CD4-positive, alpha-beta T cell (primary cell): Measurements from ENCODE around the gene PRAMEF20. TPM values are rescaled to one million over a fixed set of nuclear protein-coding genes. Genes with fewer than 3 reads are reported as not detected.

Experiments used
- ATAC-seq: fragments of 200-7000 bp; cut with Tn5 transposase; one replicate; pipeline ENCODE4 v1.10.0; 2022; ENCODE audit warnings: mild to moderate bottlenecking; ENCODE audit not compliant: poor library complexity
- CTCF ChIA-PET: fragments of 350-600 bp; sonication (Branson Sonifier 250); formaldehyde crosslinking; loops from one replicate; lab custom pipeline; 2021; ENCODE audit warnings: antibody characterized with exemption, inconsistent platforms; lab: Charles Lee
- POLR2A ChIA-PET: fragments of 350-600 bp; sonication (Branson Sonifier 250); formaldehyde crosslinking; loops from one replicate; lab custom pipeline; 2021; ENCODE audit warnings: antibody characterized with exemption, inconsistent platforms; lab: Charles Lee
- DNase-seq, 14 experiments: peaks; one replicate each; pipeline ENCODE4 v3.0.0-alpha.2; 2013 to 2020; ENCODE audit warnings: mixed read lengths in 2 of 14
- H3K27ac ChIP-seq, 2 donors: one replicate each; pipeline versions ENCODE4 v1.5.1 to v1.7.0; 2013; ENCODE audit warnings: low read length in 2 of 2, low read depth in 1 of 2, mild to moderate bottlenecking in 1 of 2
- H3K27me3 ChIP-seq, 2 experiments: 1 replicate in 1 of 2; 2 replicates in 1 of 2; pipeline versions ENCODE4 v1.6.1 to v1.7.0; 2013; ENCODE audit warnings: low read length in 2 of 2, control low read depth in 1 of 2, mild to moderate bottlenecking in 1 of 2, moderate library complexity in 1 of 2; ENCODE audit not compliant: insufficient read depth in 2 of 2, control insufficient read depth in 1 of 2
- H3K36me3 ChIP-seq: one replicate; pipeline ENCODE4 v1.6.1; 2013; ENCODE audit warnings: low read length, control low read depth; ENCODE audit not compliant: insufficient read depth
- H3K4me1 ChIP-seq: one replicate; pipeline ENCODE4 v1.6.1; 2013; ENCODE audit warnings: low read length, control low read depth; ENCODE audit not compliant: insufficient read depth
- H3K4me3 ChIP-seq: one replicate; pipeline ENCODE4 v1.5.1; 2013; ENCODE audit warnings: mild to moderate bottlenecking, low read length, moderate library complexity
- H3K9me3 ChIP-seq, 2 experiments: 1 replicate in 1 of 2; 2 replicates in 1 of 2; pipeline versions ENCODE4 v1.6.1 to v1.7.0; 2013; ENCODE audit warnings: low read length in 2 of 2, mild to moderate bottlenecking in 2 of 2, control low read depth in 1 of 2, moderate library complexity in 1 of 2; ENCODE audit not compliant: control insufficient read depth in 1 of 2, insufficient read depth in 1 of 2
- H3K27ac Mint-ChIP-seq: one replicate; pipeline ENCODE4 v1.8.0; 2020; ENCODE audit warnings: mixed read lengths
- H3K27me3 Mint-ChIP-seq: one replicate; pipeline ENCODE4 v1.8.0; 2021; ENCODE audit warnings: mixed read lengths
- H3K36me3 Mint-ChIP-seq: one replicate; pipeline ENCODE4 v1.8.0; 2021; ENCODE audit warnings: low read depth, mixed read lengths
- H3K4me1 Mint-ChIP-seq: one replicate; pipeline ENCODE4 v1.8.0; 2021; ENCODE audit warnings: low read depth, mixed read lengths
- H3K4me3 Mint-ChIP-seq: one replicate; pipeline ENCODE4 v1.8.0; 2020; ENCODE audit warnings: mild to moderate bottlenecking, mixed read lengths
- H3K9me3 Mint-ChIP-seq: one replicate; pipeline ENCODE4 v1.8.0; 2020; ENCODE audit warnings: mixed read lengths
- CTCF ChIP-seq: fragments of 200-600 bp; IDR thresholded peaks from one replicate; pipeline ENCODE4 v1.8.0; 2022; ENCODE audit warnings: antibody characterized with exemption, mild to moderate bottlenecking
- intact Hi-C, 2 experiments: fragments of 100-400 bp; cut with DNase I in 1 of 2; cut with micrococcal nuclease in 1 of 2; formaldehyde crosslinking; loops; one replicate each; pipeline versions ENCODE4 v1.15.1 to v1.9.0; 2023 to 2025; cut with DNase I, micrococcal nuclease
- total RNA-seq, 174 experiments: library from RNA in 2 of 174; stranded (reverse) in 2 of 174; gene quantifications; one replicate each; pipeline ENCODE4 v1.2.3 and lab custom pipeline; 2021 to 2026

PRAMEF20 gene
- total RNA-seq, 2 experiments from 2014 or later, result not detected

- Histone ChIP-seq H3K27ac (no peak overlapping the region), H3K9me3 (no peaks in the 10 kb centered on the region), H3K4me1 (no peaks in the 10 kb centered on the region), H3K36me3 (no peaks in the 10 kb centered on the region), H3K27me3 (no peaks in the 10 kb centered on the region), H3K4me3 (no peak overlapping the region)
- ChIA-PET CTCF (no interaction called here), POLR2A (no interaction called here)
- Mint-ChIP-seq H3K9me3 (no peaks in the 10 kb centered on the region), H3K27ac (no peak overlapping the region), H3K27me3 (peaks cover 4% of the 10 kb centered on the region), H3K36me3 (no peaks in the 10 kb centered on the region), H3K4me3 (no peak overlapping the region), H3K4me1 (no peaks in the 10 kb centered on the region)
- TF ChIP-seq CTCF, result no peak
- intact Hi-C loops, result no loop called here
- no peak for ATAC-seq
- no peak for DNase-seq
Observed at GRCh38 chr1:13465515-13465914, 55.3 kb downstream of the PRAMEF20 start.

DNA sequence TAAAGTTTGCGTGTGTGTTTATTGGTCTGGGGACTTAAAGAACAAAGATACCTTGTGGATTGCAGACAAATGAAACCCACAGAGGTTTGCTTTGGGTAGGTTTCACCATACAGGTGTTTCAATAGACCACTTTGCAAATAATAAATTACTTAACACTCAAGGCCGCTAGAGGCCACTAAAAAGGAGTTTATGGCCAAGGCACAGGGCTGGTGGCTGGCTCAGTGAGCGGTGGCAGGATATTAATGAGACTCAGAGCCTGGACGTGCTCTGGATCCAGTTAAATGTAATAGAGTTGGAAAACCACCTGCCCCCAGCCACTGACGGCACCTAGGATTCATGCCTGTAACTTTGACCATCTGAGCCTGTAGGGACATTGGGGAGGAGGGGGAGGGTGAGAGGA is 59.1 kb downstream of the PRAMEF20 start:
- Mint-ChIP-seq H3K36me3 (no peaks in the 10 kb centered on the region), H3K4me1 (no peaks in the 10 kb centered on the region), H3K27ac (no peak overlapping the region), H3K9me3 (no peaks in the 10 kb centered on the region), H3K27me3 (no peaks in the 10 kb centered on the region), H3K4me3 (no peak overlapping the region)
- H3K9me3 ChIP-seq, result no peaks in the 10 kb centered on the region
- no peak for DNase-seq
- no peaks in the 10 kb centered on the region for H3K4me1 ChIP-seq
- ChIA-PET CTCF (no interaction called here), POLR2A (no interaction called here)
- no peak for TF ChIP-seq CTCF
- no peak overlapping the region for H3K27ac ChIP-seq
- no peaks in the 10 kb centered on the region for H3K36me3 ChIP-seq
- intact Hi-C loops, result no loop called here
- H3K27me3 ChIP-seq, result no peaks in the 10 kb centered on the region
- ATAC-seq, result no peak
- no peak overlapping the region for H3K4me3 ChIP-seq

Other genes with a start within 250 kb of the PRAMEF20 start
- gene HNRNPCL4, start 244.8 kb upstream of the PRAMEF20 start, total RNA-seq, result not detected
- gene PRAMEF9, start 238.6 kb upstream of the PRAMEF20 start, total RNA-seq, result not detected
- not detected for gene PRAMEF13, start 209.0 kb upstream of the PRAMEF20 start, total RNA-seq
- not detected for gene PRAMEF18, start 184.3 kb upstream of the PRAMEF20 start, total RNA-seq
- not detected for gene PRAMEF5, start 156.3 kb upstream of the PRAMEF20 start, total RNA-seq
- gene PRAMEF8, start 125.3 kb upstream of the PRAMEF20 start, total RNA-seq, result not detected
- not detected for gene PRAMEF33, start 106.9 kb upstream of the PRAMEF20 start, total RNA-seq
- not detected for gene PRAMEF15, start 94.9 kb upstream of the PRAMEF20 start, total RNA-seq
- not detected for gene PRAMEF14, start 63.3 kb upstream of the PRAMEF20 start, total RNA-seq
- gene PRAMEF19, start 38.5 kb upstream of the PRAMEF20 start, total RNA-seq, result not detected
- not detected for gene PRAMEF17, start 20.8 kb upstream of the PRAMEF20 start, total RNA-seq
- gene LRRC38, start 103.6 kb downstream of the PRAMEF20 start, total RNA-seq, result not detected
- not detected for gene PDPN, start 173.4 kb downstream of the PRAMEF20 start, total RNA-seq